ENCODE data around the gene KSR1. TPM values are rescaled to one million over a fixed set of nuclear protein-coding genes. Genes with fewer than 3 reads are reported as not detected.
A peak's percentile ranks its signal among the peaks of the same experiment; 100 is the strongest.

KSR1 gene
- total and polyA plus RNA-seq, 2 of the 4 experiments (the other 2 are of a cell fraction): 12.5 to 21.9 TPM

DNA sequence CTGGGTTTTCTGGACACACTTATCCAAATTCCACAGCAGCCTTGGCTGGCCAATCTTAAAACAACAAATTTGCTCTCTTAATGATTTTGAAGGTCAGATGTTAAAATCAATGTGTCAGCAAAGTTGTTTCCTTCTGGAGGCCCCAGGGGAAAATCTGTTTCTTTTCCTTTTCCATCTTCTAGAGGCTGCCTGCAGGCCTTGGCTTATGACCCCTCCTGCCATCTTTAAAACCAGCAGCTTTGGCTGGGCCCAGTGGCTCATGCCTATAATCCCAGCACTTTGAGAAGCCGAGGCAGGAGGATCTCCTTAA lies 177.7 kb downstream of the KSR1 start:
- Histone ChIP-seq H2BK120ac (ENCODE audit: low read depth, low read length) (no peak overlapping the region), H2AK9ac (replicated peaks; ENCODE audit: low read depth, low read length, poor library complexity) (no peak overlapping the region), H4K8ac (ENCODE audit: low read depth in 2 of 2, low read length in 2 of 2) (no peak overlapping the region), H3K23ac (ENCODE audit: low read depth, low read length) (no peak overlapping the region), H2BK20ac (ENCODE audit: low read depth, low read length) (no peak overlapping the region), H4K91ac (ENCODE audit: insufficient read depth, low read depth, low read length) (no peak overlapping the region), H3K4me3 (ENCODE audit: insufficient read depth, low read depth, low read length) (no peak overlapping the region), H4K5ac (ENCODE audit: low read depth, low read length) (no peak overlapping the region), H4K20me1 (ENCODE audit: insufficient read depth, low read length) (no peaks in the 10 kb centered on the region), H3K36me3 (ENCODE audit: control insufficient read depth, insufficient read depth, low read length) (peaks cover 5% of the 10 kb centered on the region; the same call in 1 of the 2 replicates), H3K9me1 (ENCODE audit: insufficient read depth, low read length) (peaks cover 10% of the 10 kb centered on the region), H3K79me1 (ENCODE audit: low read depth in 1 of 2, low read length in 2 of 2) (no peaks in the 10 kb centered on the region), H3K27ac (ENCODE audit: insufficient read depth, low read length) (no peak overlapping the region), H2AK5ac (ENCODE audit: low read depth, low read length) (no peak overlapping the region), H2BK15ac (ENCODE audit: low read depth, low read length) (no peak overlapping the region), H3K14ac (replicated peaks; ENCODE audit: low read depth, low read length) (no peak overlapping the region), H3K4me2 (ENCODE audit: low read depth, low read length) (no peak overlapping the region), H3K4ac (ENCODE audit: low read depth, low read length) (no peak overlapping the region), H3K56ac (ENCODE audit: extremely low read depth, insufficient read depth, low read length) (no peak overlapping the region), H3K9ac (ENCODE audit: low read depth, low read length) (no peak overlapping the region), H2AFZ (replicated peaks; ENCODE audit: low read length, poor library complexity) (no peak overlapping the region), H3K27me3 (ENCODE audit: control insufficient read depth, insufficient read depth, low read length) (no peaks in the 10 kb centered on the region), H3K9me3 (ENCODE audit: control insufficient read depth, insufficient read depth, low read length) (no peaks in the 10 kb centered on the region), H3K4me1 (ENCODE audit: control insufficient read depth, insufficient read depth, low read length) (peaks cover 10% of the 10 kb centered on the region), H2BK5ac (ENCODE audit: low read depth, low read length, poor library complexity, severe bottlenecking) (no peak overlapping the region), H3K18ac (ENCODE audit: low read depth, low read length) (no peak overlapping the region)
- BruUV-seq (replicated peaks): no TSS peak
- no CpG with 5 or more reads among the region's 1 CpG for WGBS, 2 experiments (ENCODE audit: extremely low coverage in 2 of 2, insufficient read length in 1 of 2)
- intact Hi-C loops (cut with micrococcal nuclease): no loop called here
- ATAC-seq (ENCODE audit: low read depth) (no peak), DNase-seq (no peak)
- in situ Hi-C loops (cut with MboI; ENCODE audit: low sequenced_read_pairs): loop anchor here (10.0 kb wide), 2 partner anchors 59 to 399 kb away; no protein-coding TSS in a partner anchor
- TF ChIP-seq FOS (IDR thresholded peaks at IDR 0.05; ENCODE audit: low read depth, low read length): no peak
- no peak for TF ChIP-seq RCOR1 (IDR thresholded peaks at IDR 0.05; ENCODE audit: insufficient replicate concordance, low read length)
- peak; percentile 41 for TF ChIP-seq MAFK (IDR thresholded peaks at IDR 0.05; ENCODE audit: low read depth, low read length)
- TF ChIP-seq, protein P1, sequence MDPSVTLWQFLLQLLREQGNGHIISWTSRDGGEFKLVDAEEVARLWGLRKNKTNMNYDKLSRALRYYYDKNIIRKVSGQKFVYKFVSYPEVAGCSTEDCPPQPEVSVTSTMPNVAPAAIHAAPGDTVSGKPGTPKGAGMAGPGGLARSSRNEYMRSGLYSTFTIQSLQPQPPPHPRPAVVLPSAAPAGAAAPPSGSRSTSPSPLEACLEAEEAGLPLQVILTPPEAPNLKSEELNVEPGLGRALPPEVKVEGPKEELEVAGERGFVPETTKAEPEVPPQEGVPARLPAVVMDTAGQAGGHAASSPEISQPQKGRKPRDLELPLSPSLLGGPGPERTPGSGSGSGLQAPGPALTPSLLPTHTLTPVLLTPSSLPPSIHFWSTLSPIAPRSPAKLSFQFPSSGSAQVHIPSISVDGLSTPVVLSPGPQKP (IDR thresholded peaks at IDR 0.05; ENCODE audit: borderline replicate concordance, low read depth, low read length): no peak
- TF ChIP-seq CHD1 (IDR thresholded peaks at IDR 0.05; ENCODE audit: low read depth, low read length): no peak
- POLR2A ChIA-PET (ENCODE audit: unreplicated experiment): no interaction called here
- CTCF ChIA-PET: no interaction called here
- dilution Hi-C loops (cut with HindIII; ENCODE audit: low sequenced_read_pairs, unreplicated experiment): no loop called here
